Ascending aorta (tissue), 2 donors: ENCODE measurements around the gene LMBRD1. TPM values are rescaled to one million over a fixed set of nuclear protein-coding genes. Genes with fewer than 3 reads are reported as not detected.
"Not testable (repeated sequence)": the region's sequence is repeated elsewhere in the genome, so short reads cannot be mapped to it uniquely, and the experiment has no call there.

Experiments
- DNase-seq, 2 donors: peaks; one replicate each; pipeline ENCODE4 v3.0.0-alpha.2; 2019; ENCODE audit warnings: low spot score in 2 of 2
- H3K27ac ChIP-seq, 2 donors: fragments of 200-600 bp; sonication (generic); one replicate each; pipeline ENCODE4 v1.5.1; 2016 to 2017; ENCODE audit warnings: mild to moderate bottlenecking in 1 of 2
- H3K27me3 ChIP-seq: fragments of 200-600 bp; sonication (generic); one replicate; pipeline ENCODE4 v1.5.1; 2017
- H3K36me3 ChIP-seq, 2 donors: fragments of 200-600 bp; sonication (generic); one replicate each; pipeline ENCODE4 v1.5.1; 2016
- H3K4me1 ChIP-seq, 2 donors: fragments of 200-600 bp; sonication (generic); one replicate each; pipeline ENCODE4 v1.5.1; 2016 to 2017; ENCODE audit warnings: mild to moderate bottlenecking in 1 of 2
- H3K4me3 ChIP-seq, 2 donors: fragments of 200-600 bp; sonication (generic); one replicate each; pipeline ENCODE4 v1.5.1; 2016 to 2017; ENCODE audit warnings: mild to moderate bottlenecking in 1 of 2
- H3K9me3 ChIP-seq, 2 donors: fragments of 200-600 bp; sonication (generic); one replicate each; pipeline ENCODE4 v1.5.1; 2016
- intact Hi-C: fragments of 100-400 bp; cut with DNase I; formaldehyde crosslinking; loops from one replicate; pipeline ENCODE4 v1.15.1; 2023
- total RNA-seq: library from RNA; depleted of rRNA; stranded (reverse); fragments of >200 nt; gene quantifications from one replicate; pipeline ENCODE4 v1.1.0, GENCODE V29; 2016
- TF ChIP-seq, protein P1 (sequence below), 3 experiments: fragments of 200-600 bp in 2 of 3; fragments of 450-650 bp in 1 of 3; sonication (generic) in 2 of 3; IDR thresholded peaks; one replicate each; pipeline ENCODE4 v1.5.1; 2016 to 2019; ENCODE audit warnings: antibody characterized with exemption in 3 of 3, mild to moderate bottlenecking in 1 of 3, moderate library complexity in 1 of 3

The LMBRD1 gene
- total RNA-seq, 1 donor from 2014 or later: 31.1 TPM

DNA sequence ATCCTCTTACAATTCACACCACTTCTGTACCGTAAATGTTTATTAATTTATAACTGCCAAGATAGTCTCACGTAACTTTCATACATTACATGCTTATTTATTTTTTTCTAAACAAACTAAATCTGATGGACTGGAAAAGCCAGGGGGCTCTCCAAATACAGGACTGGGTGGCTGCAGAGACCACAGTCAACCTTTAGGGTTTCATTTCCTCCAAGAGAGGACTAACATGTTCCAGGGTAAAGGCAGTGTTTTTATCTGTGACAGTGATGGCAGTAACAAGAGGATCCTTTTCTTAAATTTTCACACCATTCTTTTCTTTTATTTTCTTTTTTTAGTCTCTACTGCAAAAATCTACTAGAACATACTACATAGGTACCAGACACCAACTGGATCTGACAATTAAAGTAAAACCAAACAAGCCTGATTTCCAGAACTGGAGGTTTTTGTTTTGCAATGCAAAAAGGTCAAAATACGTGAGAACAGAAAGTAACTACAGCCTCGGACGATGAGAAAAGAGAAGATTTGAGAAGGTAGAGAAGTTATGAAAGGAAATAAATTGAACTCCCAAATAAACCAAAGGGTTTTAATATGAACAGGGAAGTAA lies 1.2 kb downstream of the LMBRD1 start:
- Histone ChIP-seq H3K27ac (peak overlapping the region; percentile 90 to 91), H3K9me3 (no peaks in the 10 kb centered on the region), H3K4me1 (peaks cover 0 to 13% of the 10 kb centered on the region in 2 donors), H3K36me3 (no peaks in the 10 kb centered on the region), H3K27me3 (no peaks in the 10 kb centered on the region), H3K4me3 (peak overlapping the region; percentile 64 to 68)
- TF ChIP-seq, protein P1, sequence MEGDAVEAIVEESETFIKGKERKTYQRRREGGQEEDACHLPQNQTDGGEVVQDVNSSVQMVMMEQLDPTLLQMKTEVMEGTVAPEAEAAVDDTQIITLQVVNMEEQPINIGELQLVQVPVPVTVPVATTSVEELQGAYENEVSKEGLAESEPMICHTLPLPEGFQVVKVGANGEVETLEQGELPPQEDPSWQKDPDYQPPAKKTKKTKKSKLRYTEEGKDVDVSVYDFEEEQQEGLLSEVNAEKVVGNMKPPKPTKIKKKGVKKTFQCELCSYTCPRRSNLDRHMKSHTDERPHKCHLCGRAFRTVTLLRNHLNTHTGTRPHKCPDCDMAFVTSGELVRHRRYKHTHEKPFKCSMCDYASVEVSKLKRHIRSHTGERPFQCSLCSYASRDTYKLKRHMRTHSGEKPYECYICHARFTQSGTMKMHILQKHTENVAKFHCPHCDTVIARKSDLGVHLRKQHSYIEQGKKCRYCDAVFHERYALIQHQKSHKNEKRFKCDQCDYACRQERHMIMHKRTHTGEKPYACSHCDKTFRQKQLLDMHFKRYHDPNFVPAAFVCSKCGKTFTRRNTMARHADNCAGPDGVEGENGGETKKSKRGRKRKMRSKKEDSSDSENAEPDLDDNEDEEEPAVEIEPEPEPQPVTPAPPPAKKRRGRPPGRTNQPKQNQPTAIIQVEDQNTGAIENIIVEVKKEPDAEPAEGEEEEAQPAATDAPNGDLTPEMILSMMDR (IDR thresholded peaks at IDR 0.05): no peak
- DNase-seq: no peak
- intact Hi-C loops: loop anchor here (5.0 to 10.0 kb wide), 4 partner anchors 72 to 1161 kb away; partner anchors contain the start of genes ADGRB3, COL19A1 and FAM135A

DNA sequence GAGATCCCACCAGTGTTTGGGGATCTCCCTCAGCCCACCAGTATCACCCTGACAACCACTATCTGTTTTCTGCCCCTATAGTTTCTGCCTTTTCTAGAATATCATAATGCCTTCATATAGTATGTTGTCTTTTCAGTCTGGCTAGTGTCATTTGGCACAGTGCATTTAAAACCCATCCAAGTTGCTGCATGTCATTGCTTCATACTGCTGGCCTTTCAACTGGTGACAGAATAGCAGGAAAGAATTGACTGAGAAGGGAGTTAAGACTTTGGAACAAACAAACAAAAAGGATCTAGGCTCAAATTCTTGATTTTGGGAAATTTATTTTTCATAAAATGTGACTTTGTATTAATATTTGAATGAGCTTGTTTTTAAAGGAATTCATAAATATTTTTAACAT lies 4.5 kb downstream of the LMBRD1 start:
- no peak for DNase-seq
- intact Hi-C loops: loop anchor here (10.0 kb wide), 2 partner anchors 623 to 1157 kb away; partner anchors contain the start of genes ADGRB3 and FAM135A
- TF ChIP-seq, protein P1 (IDR thresholded peaks at IDR 0.05): no peak
- Histone ChIP-seq H3K27me3 (no peaks in the 10 kb centered on the region), H3K36me3 (peaks cover 0 to 4% of the 10 kb centered on the region in 2 donors), H3K4me1 (peaks cover 0 to 9% of the 10 kb centered on the region in 2 donors), H3K4me3 (no peak overlapping the region), H3K9me3 (no peaks in the 10 kb centered on the region), H3K27ac (peak overlapping the region; percentile 60 to 66)

DNA sequence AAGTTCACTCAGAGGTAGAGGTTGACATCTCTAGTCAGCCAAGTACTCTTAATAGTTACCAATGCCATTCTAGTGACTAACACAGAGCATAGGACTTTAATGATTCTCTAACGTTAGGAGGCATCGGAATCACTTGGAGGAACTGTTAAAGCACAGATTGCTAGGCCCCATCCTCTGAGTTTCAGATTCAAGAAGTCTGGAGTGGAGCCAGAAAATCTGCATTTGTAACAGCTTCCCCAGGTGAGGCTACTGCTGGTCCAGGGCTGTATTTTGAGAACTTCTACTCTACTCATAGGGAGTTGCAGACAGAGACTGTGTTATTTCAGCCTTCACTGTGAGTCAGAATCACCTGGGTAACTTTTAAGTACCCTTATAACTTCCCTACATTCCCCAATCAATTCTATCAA lies 5.7 kb downstream of the LMBRD1 start:
- Histone ChIP-seq H3K4me1 (peaks cover 0 to 9% of the 10 kb centered on the region in 2 donors), H3K27ac (peak overlapping the region; percentile 41 to 66), H3K4me3 (no peak overlapping the region), H3K36me3 (peaks cover 0 to 4% of the 10 kb centered on the region in 2 donors), H3K27me3 (no peaks in the 10 kb centered on the region), H3K9me3 (no peaks in the 10 kb centered on the region)
- DNase-seq: no peak
- TF ChIP-seq, protein P1 (IDR thresholded peaks at IDR 0.05): no peak
- intact Hi-C loops: loop anchor here (10.0 kb wide), 2 partner anchors 624 to 1156 kb away; partner anchors contain the start of genes ADGRB3 and FAM135A

DNA sequence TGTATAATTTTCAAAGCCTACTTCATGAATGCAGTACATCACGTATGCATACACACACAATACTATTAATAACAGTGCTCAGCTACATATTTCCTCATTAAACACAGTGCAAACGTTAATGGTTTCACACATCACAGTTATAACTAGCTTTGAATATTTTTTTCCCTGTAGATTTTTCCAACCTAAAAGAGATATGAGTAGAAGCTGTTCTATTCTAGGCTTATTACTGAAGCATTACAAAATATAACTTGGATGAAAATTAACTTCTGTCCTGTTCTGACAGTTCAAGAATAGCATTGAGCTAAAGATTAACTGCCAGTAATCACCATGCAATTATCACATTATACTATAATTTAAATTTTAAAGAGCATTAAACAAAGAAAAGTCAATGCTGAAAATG lies 6.2 kb downstream of the LMBRD1 start:
- no peaks in the 10 kb centered on the region for H3K9me3 ChIP-seq
- TF ChIP-seq, protein P1 (IDR thresholded peaks at IDR 0.05): no peak
- H3K4me1 ChIP-seq: peaks cover 0 to 9% of the 10 kb centered on the region in 2 donors
- peak overlapping the region; percentile 41 to 66 for H3K27ac ChIP-seq
- H3K4me3 ChIP-seq: no peak overlapping the region
- H3K36me3 ChIP-seq: peaks cover 0 to 4% of the 10 kb centered on the region in 2 donors
- intact Hi-C loops: loop anchor here (10.0 kb wide), 2 partner anchors 624 to 1156 kb away; partner anchors contain the start of genes ADGRB3 and FAM135A
- no peak for DNase-seq
- no peaks in the 10 kb centered on the region for H3K27me3 ChIP-seq

DNA sequence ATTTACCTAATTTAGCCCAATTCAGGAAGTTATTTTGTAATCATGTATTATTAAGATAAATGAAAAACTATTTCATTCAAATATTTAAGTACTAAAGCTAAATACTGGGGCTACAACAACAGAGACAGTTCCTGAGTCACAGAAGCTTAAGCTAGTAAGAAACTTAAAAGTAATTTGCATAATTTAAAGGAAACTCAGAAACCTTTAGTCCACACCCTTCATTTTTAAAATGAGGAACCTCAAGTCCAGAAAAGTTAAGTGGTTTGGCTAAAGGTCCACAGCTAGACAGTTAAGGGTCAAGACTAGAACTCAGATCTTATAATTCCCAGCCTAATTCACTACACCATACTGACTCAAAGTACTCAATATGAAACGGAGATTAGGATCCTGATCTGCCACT lies 7.2 kb downstream of the LMBRD1 start:
- intact Hi-C loops: no loop called here
- no peak overlapping the region for H3K4me3 ChIP-seq
- peaks cover 0 to 4% of the 10 kb centered on the region in 2 donors for H3K4me1 ChIP-seq
- H3K27me3 ChIP-seq: no peaks in the 10 kb centered on the region
- DNase-seq: no peak
- peaks cover 0 to 4% of the 10 kb centered on the region in 2 donors for H3K36me3 ChIP-seq
- H3K27ac ChIP-seq: no peak overlapping the region
- TF ChIP-seq, protein P1 (IDR thresholded peaks at IDR 0.05): no peak
- H3K9me3 ChIP-seq: no peaks in the 10 kb centered on the region

DNA sequence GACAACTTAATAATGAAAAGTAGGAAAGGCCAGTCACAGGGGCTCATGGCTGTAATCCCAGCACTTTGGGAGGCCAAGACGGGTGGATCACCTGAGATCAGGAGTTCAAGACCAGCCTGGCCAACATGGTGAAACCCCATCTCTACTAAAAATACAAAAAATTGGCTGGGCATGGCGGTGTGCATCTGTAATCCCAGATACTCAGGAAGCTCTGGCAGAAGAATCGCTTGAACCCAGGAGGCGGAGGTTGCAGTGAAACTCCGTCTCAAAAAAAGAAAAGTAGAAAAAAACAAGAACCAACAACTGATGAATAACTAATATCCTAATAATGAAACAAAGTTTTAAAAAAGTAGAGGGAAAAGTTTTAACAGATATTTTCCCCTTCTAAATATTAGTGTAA lies 9.4 kb downstream of the LMBRD1 start:
- intact Hi-C loops, H3K27me3 ChIP-seq, H3K36me3 ChIP-seq, DNase-seq, H3K9me3 ChIP-seq, H3K27ac ChIP-seq, H3K4me3 ChIP-seq, H3K4me1 ChIP-seq: not testable (repeated sequence)
